HS-5 (cell line): ENCODE measurements around the gene SPDYE9.
"Not testable (repeated sequence)": the region's sequence is repeated elsewhere in the genome, so short reads cannot be mapped to it uniquely, and the experiment has no call there.

ENCODE experiments used
- DNase-seq: peaks from one replicate; pipeline ENCODE4 v3.0.0-alpha.2; 2012; ENCODE audit warnings: low read depth

SPDYE9 gene, protein sequence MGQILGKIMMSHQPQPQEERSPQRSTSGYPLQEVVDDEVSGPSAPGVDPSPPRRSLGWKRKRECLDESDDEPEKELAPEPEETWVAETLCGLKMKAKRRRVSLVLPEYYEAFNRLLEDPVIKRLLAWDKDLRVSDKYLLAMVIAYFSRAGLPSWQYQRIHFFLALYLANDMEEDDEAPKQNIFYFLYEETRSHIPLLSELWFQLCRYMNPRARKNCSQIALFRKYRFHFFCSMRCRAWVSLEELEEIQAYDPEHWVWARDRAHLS

DNA sequence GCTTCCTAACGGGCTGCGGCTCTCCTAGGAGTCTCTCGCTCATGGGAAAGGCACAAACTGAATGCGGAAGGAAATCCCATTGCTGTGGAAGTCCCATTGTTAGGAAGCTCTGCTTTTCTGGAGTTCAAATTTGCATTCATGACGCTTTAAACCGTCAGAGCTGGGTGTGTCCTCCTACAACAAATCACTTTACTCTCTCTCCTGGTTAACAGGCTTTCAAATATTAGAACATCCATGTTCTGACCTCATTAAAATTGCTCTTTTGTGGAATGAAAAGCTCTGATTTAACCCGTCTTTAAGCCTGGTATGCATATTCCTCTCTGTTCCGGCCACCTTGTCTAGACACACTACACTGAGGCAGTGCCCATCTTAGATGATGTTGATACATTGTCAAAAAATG is at the start of gene SPDYE9:
Gene SPDYE9 (minus strand): TSS at position 101 of the 400 bp plus-strand sequence. CDS start 1,800 bp downstream, outside the sequence.
- not testable (repeated sequence) for DNase-seq

- DNase-seq, result not testable (repeated sequence)
These were observed 49.0 kb upstream of the SPDYE9 start for GRCh38 chr7:73134866-73135265.

DNA sequence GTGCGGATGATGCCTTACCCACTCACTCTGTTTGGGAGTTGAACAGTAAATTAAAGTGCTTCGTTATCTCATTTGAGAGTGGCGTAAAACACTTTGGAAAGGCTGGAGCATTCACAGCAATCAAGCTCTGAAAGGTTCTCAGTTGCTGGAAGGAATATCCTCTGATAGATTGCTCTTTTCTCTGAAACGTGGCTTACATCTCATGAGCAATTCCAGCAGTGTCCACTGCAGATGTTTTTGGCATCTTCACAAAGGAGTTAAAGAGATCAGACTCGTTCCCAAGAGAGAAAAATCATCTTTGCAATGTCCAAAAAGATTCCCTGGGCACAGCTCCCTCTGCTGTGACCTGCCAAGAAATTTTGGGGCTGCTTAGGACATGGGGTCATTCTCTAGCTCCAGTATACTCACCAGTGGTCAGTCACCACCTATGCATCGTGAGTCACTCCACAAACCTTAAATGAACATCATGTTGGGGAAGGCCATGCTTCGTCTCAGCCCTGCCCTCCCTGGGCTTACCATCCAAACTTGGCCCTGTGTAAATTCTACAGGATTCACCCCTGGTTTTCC is 46.9 kb upstream of the SPDYE9 start:
- DNase-seq, result not testable (repeated sequence)

GRCh38 chr7:73130612-73131011 is 44.8 kb upstream of the SPDYE9 start:
- not testable (repeated sequence) for DNase-seq

DNA sequence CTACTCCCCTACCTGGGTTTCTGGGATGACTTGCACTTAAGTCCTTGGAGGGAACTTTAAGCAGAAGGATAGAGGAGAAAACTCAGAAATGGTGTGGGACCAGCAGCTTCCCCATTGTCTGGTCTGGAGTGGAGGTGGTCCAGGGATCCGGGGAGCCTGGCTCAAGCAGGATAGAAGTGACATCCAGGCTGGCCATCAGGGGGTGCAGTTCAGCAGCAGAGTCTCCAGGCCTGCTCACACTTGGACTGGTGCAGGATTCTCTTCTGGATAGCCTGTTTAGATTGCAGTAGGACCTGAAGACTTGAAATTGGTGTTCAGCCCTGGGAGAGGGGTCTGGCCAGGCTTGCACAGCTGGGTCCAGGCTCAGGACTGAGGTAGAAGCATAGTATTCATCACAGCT is 38.3 kb upstream of the SPDYE9 start:
- not testable (repeated sequence) for DNase-seq

DNA sequence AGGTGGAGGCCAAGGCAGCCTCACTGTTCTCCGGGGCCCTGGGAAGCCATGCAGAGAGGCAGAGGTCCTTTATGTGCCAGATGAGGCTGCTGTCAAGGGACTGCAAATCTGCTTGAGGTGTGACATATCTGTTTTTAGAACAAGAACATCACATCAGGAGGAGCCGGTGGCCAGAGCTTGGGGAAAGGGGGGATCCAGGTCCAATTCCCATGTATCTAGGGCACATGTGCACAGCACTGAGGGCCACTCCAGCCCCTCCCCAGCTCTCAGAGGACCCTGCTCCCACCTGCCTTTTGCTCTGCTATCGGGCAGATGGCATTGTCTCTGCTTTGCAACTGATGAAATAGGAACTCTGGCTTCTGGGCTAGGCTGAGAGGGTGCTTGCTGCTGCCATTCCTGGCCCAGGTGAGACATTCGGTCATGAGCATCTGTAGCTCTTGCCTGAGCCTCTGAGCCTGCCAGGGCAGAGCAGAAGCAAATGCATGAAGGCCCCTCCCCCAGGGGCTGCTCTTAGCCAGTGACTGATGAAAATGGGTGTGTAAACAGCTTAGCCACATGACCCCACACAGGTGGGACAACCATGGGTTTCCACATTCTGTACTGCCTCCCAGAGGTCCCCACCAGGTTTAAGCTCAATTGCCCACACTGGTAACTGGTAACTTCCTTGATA is 37.1 kb upstream of the SPDYE9 start:
- not testable (repeated sequence) for DNase-seq

DNA sequence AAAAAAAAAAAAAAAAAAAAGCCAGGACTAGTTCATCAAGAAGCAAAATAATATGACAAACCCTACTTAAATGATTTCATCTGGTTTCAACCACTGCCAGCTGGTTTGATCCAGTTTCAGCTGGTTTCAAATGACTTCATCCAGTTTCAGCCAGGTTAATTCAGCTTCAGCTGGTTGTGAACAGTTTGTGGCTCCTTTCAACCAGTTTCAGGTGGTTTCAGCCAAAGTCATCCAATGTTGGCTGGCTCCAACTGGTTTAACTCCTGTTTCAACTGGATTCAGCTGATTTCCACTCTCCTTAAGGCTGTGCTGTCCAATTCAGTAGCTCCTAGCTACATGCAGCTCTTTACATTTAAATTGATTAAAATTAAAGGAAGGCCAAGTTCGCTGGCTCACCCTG is 32.3 kb upstream of the SPDYE9 start:
- not testable (repeated sequence) for DNase-seq

- DNase-seq, result not testable (repeated sequence)
These were observed 28.0 kb downstream of the SPDYE9 start, which contains the start of gene SPDYE11 for GRCh38 chr7:73057811-73058210. Gene SPDYE11, minus strand, starts transcription at chr7:73057911. Its CDS starts 1,800 bp downstream, at chr7:73056111.

DNA sequence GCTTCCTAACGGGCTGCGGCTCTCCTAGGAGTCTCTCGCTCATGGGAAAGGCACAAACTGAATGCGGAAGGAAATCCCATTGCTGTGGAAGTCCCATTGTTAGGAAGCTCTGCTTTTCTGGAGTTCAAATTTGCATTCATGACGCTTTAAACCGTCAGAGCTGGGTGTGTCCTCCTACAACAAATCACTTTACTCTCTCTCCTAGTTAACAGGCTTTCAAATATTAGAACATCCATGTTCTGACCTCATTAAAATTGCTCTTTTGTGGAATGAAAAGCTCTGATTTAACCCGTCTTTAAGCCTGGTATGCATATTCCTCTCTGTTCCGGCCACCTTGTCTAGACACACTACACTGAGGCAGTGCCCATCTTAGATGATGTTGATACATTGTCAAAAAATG is 56.2 kb downstream of the SPDYE9 start, which contains the start of gene SPDYE8:
Gene SPDYE8 (minus strand): TSS at position 101 of the 400 bp plus-strand sequence. CDS start 1,800 bp downstream, outside the sequence.
- not testable (repeated sequence) for DNase-seq
